Measurements from ENCODE around the gene APOL4. TPM values are rescaled to one million over a fixed set of nuclear protein-coding genes. Genes with fewer than 3 reads are reported as not detected.

The APOL4 gene, protein sequence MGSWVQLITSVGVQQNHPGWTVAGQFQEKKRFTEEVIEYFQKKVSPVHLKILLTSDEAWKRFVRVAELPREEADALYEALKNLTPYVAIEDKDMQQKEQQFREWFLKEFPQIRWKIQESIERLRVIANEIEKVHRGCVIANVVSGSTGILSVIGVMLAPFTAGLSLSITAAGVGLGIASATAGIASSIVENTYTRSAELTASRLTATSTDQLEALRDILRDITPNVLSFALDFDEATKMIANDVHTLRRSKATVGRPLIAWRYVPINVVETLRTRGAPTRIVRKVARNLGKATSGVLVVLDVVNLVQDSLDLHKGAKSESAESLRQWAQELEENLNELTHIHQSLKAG
- 14.3 TPM for total RNA-seq

DNA sequence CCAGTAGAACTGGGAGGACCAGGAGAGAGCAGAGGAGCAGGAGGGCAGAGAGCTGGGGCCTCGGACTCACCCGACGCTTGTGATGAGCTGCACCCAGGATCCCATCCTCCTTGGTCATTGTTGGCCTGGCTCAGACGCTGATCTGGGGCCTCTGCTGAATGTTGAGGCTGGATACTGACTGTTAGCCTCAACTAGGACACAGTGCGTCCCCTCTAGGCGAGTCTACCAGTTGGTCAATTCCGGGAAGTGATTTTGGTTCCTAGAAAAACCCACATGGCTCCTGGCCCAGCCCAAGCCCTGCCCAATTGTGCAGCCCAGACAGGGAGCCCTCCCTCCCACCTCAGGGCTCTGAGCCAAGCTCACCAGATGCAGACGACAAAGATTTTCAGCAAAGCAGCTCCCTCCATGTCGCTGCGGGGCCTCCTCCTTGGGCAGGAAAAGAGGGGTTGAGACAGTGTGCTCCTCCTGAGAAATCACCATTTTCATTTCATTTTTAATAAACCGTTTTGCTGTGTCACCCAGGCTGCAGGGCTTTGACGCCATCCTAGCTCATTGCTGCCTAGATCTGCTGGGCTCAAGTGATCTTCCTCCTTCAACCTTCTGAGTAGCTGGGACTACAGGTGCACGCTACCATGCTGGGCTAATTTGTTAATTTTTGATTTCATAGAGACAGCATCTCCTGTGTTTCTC, at the start of gene APOL4:
APOL4 (minus strand) TSS at position 180 of the 690 bp plus-strand sequence; CDS start at position 105, 75 bp downstream.

DNA sequence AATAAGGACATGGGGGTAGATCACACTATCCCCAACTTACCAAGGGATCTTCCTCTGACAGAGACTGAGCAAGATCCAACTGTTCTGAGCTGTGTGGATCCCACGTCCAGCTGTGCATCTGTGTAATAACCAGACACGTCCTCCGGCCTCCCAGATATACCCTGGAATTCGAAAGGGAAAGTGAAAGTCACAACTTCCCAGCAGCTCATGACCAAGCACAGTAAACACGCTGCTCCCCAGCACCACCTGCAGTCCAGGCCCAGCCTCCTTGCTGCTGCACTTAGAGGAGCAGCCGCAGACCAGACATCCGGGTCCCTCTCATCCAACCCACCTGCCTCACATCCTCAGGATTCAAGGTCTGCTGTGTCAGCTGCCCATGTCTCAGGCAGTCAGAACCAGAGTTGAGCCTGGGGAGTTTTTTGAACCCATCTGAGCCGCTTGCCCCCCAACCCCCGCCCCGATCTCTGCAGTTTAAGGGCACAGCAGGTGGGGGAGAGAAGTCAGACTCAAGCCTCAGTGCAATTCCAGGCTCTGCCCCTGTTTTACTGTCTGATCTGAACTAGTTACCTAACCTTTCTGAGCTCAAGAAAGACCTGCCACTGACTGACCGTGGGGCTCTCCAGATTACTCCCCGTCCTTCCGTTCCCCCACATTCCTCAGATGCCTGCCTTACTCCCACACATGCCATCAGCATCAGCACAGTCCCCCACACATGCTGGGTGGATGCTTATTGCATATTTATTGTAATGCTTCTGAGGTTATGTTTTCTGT, 38.0 kb upstream of the APOL4 start, which contains the start of gene APOL2:
APOL2 (minus strand) TSS at position 127 of the 771 bp plus-strand sequence. CDS start 6,365 bp downstream, outside the sequence.

DNA sequence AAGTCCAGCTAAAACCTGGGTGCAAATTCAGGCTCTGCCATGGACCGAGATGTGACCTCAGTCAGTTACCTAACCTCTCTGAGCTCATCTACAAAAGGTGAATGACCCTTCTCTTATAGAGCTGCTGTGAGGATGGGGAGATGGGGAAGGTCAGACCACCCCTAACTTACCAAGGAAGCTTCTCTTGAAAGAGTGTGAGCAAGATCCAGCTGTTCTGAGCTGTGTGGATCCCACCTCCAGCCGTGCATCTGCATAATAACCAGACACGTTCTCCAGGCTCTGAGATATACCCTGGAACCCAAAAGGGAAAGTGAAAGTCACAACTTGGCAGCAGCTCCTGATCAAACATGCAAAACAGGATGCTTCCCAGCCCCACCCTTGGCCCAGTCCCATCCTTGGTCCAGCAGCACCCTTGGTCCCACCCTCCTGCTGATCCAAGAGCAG, 41.1 kb downstream of the APOL4 start, which contains the start of gene APOL3:
APOL3 (minus strand) TSS at position 257 of the 444 bp plus-strand sequence. CDS start 11,700 bp downstream, outside the sequence.

Other genes starting within 250 kb of the APOL4 start
- 413 TPM for gene RBFOX2, start 173.0 kb downstream of the APOL4 start, total RNA-seq
- 3.2 TPM for gene APOL3, start 41.1 kb downstream of the APOL4 start, total RNA-seq
- gene APOL2, start 37.7 kb upstream of the APOL4 start, total RNA-seq = 9.7 TPM
- gene APOL1, start 51.3 kb upstream of the APOL4 start, total RNA-seq = 0.92 TPM
- gene MYH9, start 186.2 kb upstream of the APOL4 start, total RNA-seq = 43.1 TPM